OCI-LY3 (cell line): ENCODE results near the gene GARIN5B.

Source experiments
- H2AFZ ChIP-seq: fragments of 200-600, 300-600 bp; shearing (Covaris generic); 2 replicates; pipeline ENCODE4 v1.6.0; 2014; ENCODE audit warnings: antibody characterized with exemption, low read depth, low read length
- H3K27ac ChIP-seq: fragments of 200-600, 300-600 bp; sonication (generic); 2 replicates; pipeline ENCODE4 v1.5.1; 2014; ENCODE audit warnings: mild to moderate bottlenecking, low read length, moderate library complexity, mixed read lengths
- H3K27me3 ChIP-seq: fragments of 200-600, 300-600 bp; sonication (generic); 2 replicates; pipeline ENCODE4 v1.6.1; 2014; ENCODE audit warnings: low read depth, low read length, mixed read lengths
- H3K36me3 ChIP-seq: fragments of 200-600, 300-600 bp; sonication (generic); replicated peaks from 2 replicates; pipeline ENCODE3; 2014; ENCODE audit warnings: low read depth, low read length, mixed read lengths
- H3K4me1 ChIP-seq: fragments of 300-600, 200-600 bp; sonication (generic); 2 replicates; pipeline ENCODE4 v1.6.1; 2014; ENCODE audit warnings: low read length, mixed read lengths
- H3K4me2 ChIP-seq: fragments of 200-600, 300-600 bp; sonication (generic); 2 replicates; pipeline ENCODE4 v1.6.1; 2014; ENCODE audit warnings: low read length, mixed read lengths
- H3K4me3 ChIP-seq: fragments of 300-600, 200-600 bp; sonication (generic); 2 replicates; pipeline ENCODE4 v1.5.1; 2014; ENCODE audit warnings: antibody characterized with exemption, mild to moderate bottlenecking, low read length, moderate library complexity
- H3K79me2 ChIP-seq: fragments of 300-600, 200-600 bp; shearing (Covaris generic); 2 replicates; pipeline ENCODE4 v1.6.1; 2014; ENCODE audit warnings: mild to moderate bottlenecking, low read length, mixed read lengths
- H3K9ac ChIP-seq: fragments of 300-600, 200-600 bp; shearing (Covaris generic); 2 replicates; pipeline ENCODE4 v1.6.0; 2014; ENCODE audit warnings: mild to moderate bottlenecking, low read length, moderate library complexity
- H3K9me3 ChIP-seq: fragments of 200-600, 300-600 bp; shearing (Covaris generic); 2 replicates; pipeline ENCODE4 v1.6.1; 2014; ENCODE audit warnings: low read length, mixed read lengths; ENCODE audit not compliant: insufficient read depth
- H4K20me1 ChIP-seq: fragments of 200-600, 300-600 bp; sonication (generic); 2 replicates; pipeline ENCODE4 v1.6.1; 2016; ENCODE audit warnings: low read length, mixed read lengths; ENCODE audit not compliant: insufficient read depth
- CTCF ChIP-seq: fragments of 200-600, 300-600 bp; sonication (generic); IDR thresholded peaks from 2 replicates; pipeline ENCODE4 v1.5.1; 2014; ENCODE audit warnings: antibody characterized with exemption, low read length, low read depth
- EZH2phosphoT487 ChIP-seq: fragments of 200-600 bp; shearing (Covaris generic); IDR thresholded peaks from 2 replicates; pipeline ENCODE4 v1.6.1; 2018; ENCODE audit warnings: antibody characterized with exemption, mixed run types, low read depth

Gene GARIN5B

GRCh38 chr19:55353803-55354697 is 9.0 kb downstream of the GARIN5B start:
- H4K20me1 ChIP-seq = no peaks in the 10 kb centered on the region
- TF ChIP-seq EZH2phosphoT487 = no peak
- no peak for TF ChIP-seq CTCF
- H3K4me3 ChIP-seq = no peak overlapping the region
- H3K4me2 ChIP-seq = no peak overlapping the region
- H3K9me3 ChIP-seq = no peaks in the 10 kb centered on the region
- no peak overlapping the region for H2AFZ ChIP-seq
- no peaks in the 10 kb centered on the region for H3K4me1 ChIP-seq
- H3K9ac ChIP-seq = no peak overlapping the region
- H3K36me3 ChIP-seq = no peaks in the 10 kb centered on the region
- peaks cover 5% of the 10 kb centered on the region; the same call in 1 of the 2 replicates for H3K27me3 ChIP-seq
- H3K27ac ChIP-seq = no peak overlapping the region
- no peaks in the 10 kb centered on the region for H3K79me2 ChIP-seq

- H3K27ac ChIP-seq = no peak overlapping the region
These were observed 9.7 kb downstream of the GARIN5B start for GRCh38 chr19:55353356-55353802.

GRCh38 chr19:55352549-55353145 is 10.4 kb downstream of the GARIN5B start:
- TF ChIP-seq CTCF = no peak
- TF ChIP-seq EZH2phosphoT487 = no peak
- no peak overlapping the region for H3K9ac ChIP-seq
- no peak overlapping the region for H3K27ac ChIP-seq
- no peaks in the 10 kb centered on the region for H3K36me3 ChIP-seq
- no peak overlapping the region for H3K4me3 ChIP-seq
- no peak overlapping the region for H2AFZ ChIP-seq
- H3K4me2 ChIP-seq = no peak overlapping the region
- no peaks in the 10 kb centered on the region for H3K9me3 ChIP-seq
- no peaks in the 10 kb centered on the region for H3K4me1 ChIP-seq
- H3K79me2 ChIP-seq = no peaks in the 10 kb centered on the region
- peaks cover 5% of the 10 kb centered on the region; the same call in 1 of the 2 replicates for H3K27me3 ChIP-seq
- H4K20me1 ChIP-seq = 0 out of 2 replicates have a peak, but pooled peaks cover 2% of the 10 kb centered on the region

More at GRCh38 chr19:55353356-55353802, 9.7 kb downstream of the GARIN5B start:
- no peak overlapping the region for H2AFZ ChIP-seq
- no peak for TF ChIP-seq EZH2phosphoT487
- no peak overlapping the region for H3K4me3 ChIP-seq
- no peaks in the 10 kb centered on the region for H3K9me3 ChIP-seq
- no peaks in the 10 kb centered on the region for H3K4me1 ChIP-seq
- no peak overlapping the region for H3K4me2 ChIP-seq
- H4K20me1 ChIP-seq = 0 out of 2 replicates have a peak, but pooled peaks cover 2% of the 10 kb centered on the region
- H3K27me3 ChIP-seq = peaks cover 5% of the 10 kb centered on the region; the same call in 1 of the 2 replicates
- H3K36me3 ChIP-seq = no peaks in the 10 kb centered on the region
- H3K79me2 ChIP-seq = no peaks in the 10 kb centered on the region
- H3K9ac ChIP-seq = no peak overlapping the region

GRCh38 chr19:55352040-55352439 is 11.0 kb downstream of the GARIN5B start:
- Histone ChIP-seq H3K4me1 (no peaks in the 10 kb centered on the region), H3K27ac (no peak overlapping the region), H3K27me3 (peaks cover 2% of the 10 kb centered on the region; the same call in 1 of the 2 replicates)

More at GRCh38 chr19:55352040-55352439, 11.0 kb downstream of the GARIN5B start:
- H2AFZ ChIP-seq = no peak overlapping the region
- H3K4me3 ChIP-seq = no peak overlapping the region
- H3K36me3 ChIP-seq = no peaks in the 10 kb centered on the region
- H3K9me3 ChIP-seq = no peaks in the 10 kb centered on the region
- H4K20me1 ChIP-seq = 0 out of 2 replicates have a peak, but pooled peaks cover 2% of the 10 kb centered on the region
- no peaks in the 10 kb centered on the region for H3K79me2 ChIP-seq
- TF ChIP-seq CTCF (no peak), EZH2phosphoT487 (no peak)
- no peak overlapping the region for H3K4me2 ChIP-seq
- H3K9ac ChIP-seq = no peak overlapping the region
